M059J (cell line): Measurements from ENCODE around the gene ZNF778. TPM values are rescaled to one million over a fixed set of nuclear protein-coding genes. Genes with fewer than 3 reads are reported as not detected.

ENCODE experiments used
- DNase-seq: peaks from one replicate; pipeline ENCODE4 v3.0.0-alpha.2; 2012; ENCODE audit warnings: low read depth
- total RNA-seq: library from RNA; depleted of rRNA; stranded (reverse); fragments of >200 nt; shearing (Covaris generic); gene quantifications from 2 replicates; pipeline ENCODE4 v1.2.3, GENCODE V29; 2014; rRNA removed

Gene ZNF778
- 12.9 and 23.1 TPM in 2 replicates for total RNA-seq

DNA sequence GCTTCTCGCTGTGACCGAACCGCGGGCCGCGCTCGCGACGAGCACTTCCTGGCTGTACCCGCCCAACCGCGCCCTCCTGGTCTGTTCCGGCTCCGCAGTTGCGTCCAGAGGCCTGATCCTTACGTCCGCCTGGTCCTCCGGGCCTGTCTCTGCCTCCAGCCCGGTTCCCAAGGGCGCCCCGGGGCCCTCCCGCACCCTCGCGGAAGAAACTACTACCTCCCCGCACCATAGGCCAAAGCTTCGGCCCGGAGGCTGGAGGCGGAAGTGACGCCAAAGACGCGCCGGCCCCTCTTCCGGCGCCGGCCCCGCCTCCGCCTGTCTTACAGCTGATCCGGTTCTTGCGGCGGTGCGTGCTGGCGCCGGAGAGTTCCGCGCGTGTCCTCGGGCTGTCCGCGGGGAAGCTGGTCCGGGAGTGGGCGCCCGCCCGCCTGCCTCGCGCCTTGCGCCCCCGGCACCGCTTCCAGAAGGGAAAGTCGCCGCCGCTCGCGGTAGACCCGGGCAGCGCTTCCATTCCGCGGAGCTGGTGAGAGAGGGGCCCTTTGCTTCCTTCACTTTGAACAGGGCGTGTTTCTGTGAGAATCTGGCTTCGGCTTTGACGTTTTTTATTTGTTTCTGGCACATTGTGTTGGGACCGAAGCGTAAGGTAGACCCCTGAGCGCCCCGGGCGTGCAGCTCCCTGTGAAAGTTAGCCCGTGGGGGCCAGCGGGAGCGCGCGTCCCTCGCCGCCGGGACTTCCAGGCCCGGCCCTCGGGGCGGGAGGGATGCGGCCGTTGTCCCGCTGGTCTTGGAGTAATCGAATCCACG lies at the start of gene ZNF778:
Gene ZNF778, plus strand, starts transcription at position 316 of the 804 bp plus-strand sequence. CDS start 3,425 bp downstream, outside the sequence.
- DNase-seq = peak; percentile 78

DNA sequence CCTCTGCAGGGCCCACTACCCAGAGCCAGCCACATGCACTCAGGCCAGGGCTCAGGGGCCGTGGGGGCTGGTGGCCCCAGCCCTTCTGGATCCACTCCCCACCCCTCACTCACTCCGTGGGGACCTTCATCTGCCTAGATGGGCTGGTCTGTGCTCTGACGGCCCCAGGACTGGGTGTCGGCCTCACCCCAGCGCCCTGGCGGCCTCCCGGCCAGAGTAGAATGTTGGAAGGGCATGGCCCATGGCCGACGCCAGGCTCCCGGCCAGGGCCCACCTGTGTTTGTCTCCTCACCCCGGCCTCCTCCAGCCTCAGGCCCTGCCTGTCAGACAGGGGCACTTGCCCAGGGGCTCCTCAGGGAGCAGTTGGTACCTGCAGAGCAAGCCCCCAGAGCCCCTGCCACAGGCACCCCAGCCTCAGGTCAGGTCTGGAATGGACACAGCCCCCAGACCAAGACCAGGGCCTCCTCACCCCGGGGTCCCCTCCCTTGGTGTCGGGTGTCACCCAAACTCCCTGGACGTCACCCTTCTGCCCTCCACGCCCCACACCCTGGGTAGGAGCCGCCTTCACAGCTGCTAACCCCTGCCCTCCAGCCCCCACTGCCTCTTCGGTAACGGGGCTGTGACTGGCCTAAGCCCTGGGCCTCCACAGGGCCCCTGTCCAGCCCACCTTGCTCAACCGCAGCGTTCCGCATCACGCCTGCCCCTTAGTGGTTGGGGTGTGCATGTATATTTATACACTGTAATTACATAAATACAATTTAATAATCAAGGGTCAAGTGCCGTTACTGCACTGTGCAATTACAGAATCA lies 48.9 kb upstream of the ZNF778 start:
- no peak for DNase-seq

DNA sequence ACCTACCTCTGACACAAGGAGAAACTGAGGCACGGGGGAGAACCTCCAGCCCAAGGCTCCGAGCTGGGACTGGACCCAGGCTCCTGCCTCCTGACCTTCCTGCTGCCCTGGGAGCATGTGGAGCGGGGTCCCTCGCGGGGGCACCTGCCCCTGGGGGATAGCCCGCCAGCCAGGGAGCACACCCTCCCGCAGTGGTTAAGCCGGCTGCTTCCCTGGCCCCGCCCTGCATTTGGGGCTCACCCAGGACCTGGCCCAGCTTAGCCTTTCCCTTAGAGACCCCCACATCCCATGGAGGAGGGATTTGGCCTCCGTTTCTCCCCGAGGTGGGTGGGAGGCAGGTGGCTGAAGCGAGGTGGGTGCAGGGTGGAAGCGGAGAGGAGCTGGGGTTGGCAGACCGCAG lies 47.7 kb upstream of the ZNF778 start:
- no peak for DNase-seq

DNA sequence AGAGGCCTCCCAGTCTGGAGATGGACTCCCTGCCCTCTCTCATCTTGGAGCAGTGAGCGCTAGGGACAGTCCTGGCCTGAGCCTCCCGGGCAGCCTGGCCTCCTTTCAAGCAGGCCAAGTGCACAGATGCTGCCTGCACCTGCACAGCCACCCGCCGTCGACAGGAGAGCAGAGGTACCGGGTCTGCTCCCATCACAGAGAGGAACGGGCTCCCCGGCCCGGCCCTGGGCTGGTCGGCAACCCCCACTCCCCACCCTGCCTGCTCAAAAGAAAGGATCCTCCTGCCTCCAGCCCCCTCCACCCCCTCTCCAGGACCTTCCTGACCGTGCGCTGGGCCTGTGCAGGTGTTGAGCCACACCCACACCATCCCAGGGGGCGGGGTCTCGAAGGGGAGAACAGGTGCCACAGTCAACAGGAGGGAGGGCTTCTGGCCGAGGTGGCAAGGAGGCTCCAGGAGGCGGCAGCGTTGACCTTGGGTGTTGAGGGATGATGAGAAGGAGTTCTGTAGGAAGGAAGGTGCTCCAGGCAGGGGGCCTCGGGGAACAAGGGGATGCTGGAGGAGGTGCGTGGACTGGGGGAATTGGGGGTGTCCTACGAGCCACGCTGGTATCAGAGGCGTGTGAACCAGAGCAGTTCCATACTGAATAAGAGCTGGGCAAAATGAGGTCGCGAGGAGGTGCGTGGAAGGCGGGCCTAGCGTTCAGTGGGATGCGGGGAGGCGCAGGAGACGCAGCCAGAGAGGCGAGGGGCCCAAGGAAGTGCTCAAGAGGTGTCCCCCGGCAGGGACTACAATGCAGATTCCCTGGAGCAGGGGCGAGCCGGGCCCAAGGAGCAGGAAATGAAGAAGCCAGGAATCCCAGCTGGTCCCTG lies 46.9 kb upstream of the ZNF778 start:
- DNase-seq = peak; percentile 32

DNA sequence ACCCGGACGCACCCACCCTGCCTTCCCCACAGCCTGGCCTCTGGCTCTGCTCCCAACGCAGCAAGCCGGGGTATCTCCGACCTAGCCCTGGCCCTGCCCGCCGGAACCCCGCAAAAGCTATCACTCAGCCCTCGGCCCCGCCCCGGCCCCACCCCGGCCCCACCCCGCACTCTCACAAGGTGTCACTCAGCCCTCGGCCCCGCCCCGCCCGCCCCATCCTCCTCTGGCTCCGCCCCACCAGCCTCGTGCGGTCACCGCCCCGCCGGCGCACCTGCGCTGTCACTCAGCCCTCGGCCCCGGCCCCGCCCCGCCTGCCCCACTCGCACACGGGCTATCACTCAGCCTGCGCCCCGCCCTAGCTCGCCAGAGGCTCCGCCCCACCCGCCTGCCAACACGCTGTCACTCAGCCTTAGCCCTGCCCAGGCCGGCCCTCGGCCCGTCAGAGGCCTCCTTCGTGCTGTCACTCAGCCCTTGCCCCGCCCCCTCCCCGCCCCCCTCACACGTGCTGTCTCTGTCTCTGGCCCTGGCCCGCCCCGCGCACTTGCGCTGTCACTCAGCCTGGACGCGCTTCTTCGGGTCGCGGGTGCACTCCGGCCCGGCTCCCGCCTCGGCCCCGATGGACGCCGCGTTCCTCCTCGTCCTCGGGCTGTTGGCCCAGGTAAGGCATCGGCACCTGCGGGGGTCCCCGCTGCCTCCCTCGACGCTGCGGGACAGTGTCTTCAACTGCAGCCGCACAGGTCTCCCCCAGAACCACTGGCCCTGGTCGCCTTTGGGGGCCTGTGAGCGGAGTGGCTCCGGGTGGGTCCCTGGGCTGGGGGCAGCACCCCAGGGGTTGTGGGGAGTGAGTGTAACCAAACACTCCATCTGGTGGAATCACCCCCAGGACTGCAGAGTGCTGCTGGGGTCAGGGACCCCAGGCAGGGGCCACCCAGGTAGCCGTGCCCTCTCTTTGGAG lies 46.0 kb upstream of the ZNF778 start, which contains the start of gene CDH15:
Gene CDH15, plus strand, starts transcription at position 533 of the 955 bp plus-strand sequence. Its CDS starts 84 bp downstream, at position 617.
- peak; percentile 82 for DNase-seq

DNA sequence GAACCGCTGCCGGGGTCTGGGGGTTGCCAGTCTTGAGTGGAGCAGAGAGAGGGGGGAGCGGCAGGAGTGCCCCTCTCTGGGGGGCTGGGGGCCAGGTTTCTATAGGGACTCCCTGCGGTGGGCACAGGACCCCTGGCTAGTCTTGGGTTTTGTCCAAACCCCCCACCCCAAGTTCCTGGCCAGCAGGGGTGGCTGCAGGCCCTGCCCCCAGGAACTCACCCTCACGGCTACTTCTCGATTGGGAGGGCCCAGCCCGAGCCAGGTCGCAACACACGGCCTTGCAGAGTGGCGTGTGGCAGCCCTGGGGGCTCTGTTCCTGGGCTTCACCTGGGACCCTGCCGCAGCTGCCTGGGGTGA lies 45.4 kb upstream of the ZNF778 start:
- DNase-seq = no peak

DNA sequence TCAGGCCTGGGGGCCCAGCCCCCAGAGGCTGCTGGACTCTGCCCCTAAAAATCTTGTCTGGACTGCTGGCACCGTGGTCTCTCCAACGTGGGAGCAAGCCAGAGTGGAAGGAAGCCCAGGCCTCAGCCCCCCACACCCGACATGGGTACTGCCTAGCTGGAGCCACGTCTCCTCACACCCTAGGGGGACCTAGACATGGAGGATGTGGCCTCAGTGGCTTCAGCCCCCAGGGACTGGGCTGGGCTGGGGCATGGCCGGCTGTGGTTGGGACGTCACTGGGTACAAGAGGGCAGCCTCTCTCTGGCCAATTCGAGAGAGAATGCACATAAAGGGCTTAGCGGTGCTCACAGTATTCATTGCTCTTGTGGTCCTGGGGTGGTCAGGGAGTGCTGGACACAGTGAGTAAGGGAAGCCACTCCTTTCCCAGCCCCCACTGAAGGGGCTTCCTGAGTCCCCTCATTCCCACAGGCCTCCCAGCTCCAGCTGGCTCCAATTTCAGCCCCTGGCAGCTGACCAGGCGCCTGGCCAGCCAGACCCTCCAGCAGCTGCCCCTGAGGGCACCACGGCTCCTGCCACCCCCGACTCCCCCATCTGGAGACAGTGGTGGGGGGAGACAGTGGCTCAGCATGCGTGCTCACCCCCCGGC lies 44.9 kb upstream of the ZNF778 start:
- DNase-seq = peak; percentile 43

DNA sequence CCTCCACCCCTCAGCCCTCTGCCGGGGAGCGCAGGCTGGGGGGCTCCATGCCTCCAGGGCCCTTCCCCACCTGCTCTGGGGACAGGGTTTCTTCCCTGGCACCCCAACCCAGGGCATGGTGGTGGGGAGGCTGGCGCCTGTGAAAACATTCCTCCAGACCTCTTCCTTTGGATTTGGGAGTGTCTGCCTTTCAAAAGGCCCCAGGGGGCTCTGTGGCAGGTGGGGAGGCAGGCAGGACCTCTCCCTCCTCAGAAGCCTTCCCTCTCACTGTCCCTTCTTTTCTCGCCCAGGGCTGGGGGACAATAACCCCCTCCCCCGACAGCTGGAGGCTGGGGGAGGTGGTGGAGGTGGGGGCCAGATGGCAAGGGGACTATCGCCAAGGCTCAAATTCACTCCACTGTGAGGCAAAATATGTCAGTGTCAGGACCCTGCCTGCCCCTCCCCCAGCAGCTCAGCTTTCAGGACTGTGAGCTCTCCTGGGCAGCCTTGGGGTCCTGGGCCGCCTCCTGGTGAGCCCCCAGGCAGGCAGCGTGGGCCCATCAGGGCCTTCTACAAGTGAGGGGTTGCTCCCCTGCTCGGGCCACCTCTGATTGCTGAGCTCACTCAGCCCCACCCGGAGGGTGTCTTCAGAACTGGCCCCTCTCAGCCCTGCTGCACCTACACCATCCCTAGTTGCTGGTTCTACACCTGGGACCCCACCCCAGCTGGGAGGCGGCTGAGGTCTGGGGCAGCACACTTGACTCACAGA lies 44.2 kb upstream of the ZNF778 start:
- no peak for DNase-seq

DNA sequence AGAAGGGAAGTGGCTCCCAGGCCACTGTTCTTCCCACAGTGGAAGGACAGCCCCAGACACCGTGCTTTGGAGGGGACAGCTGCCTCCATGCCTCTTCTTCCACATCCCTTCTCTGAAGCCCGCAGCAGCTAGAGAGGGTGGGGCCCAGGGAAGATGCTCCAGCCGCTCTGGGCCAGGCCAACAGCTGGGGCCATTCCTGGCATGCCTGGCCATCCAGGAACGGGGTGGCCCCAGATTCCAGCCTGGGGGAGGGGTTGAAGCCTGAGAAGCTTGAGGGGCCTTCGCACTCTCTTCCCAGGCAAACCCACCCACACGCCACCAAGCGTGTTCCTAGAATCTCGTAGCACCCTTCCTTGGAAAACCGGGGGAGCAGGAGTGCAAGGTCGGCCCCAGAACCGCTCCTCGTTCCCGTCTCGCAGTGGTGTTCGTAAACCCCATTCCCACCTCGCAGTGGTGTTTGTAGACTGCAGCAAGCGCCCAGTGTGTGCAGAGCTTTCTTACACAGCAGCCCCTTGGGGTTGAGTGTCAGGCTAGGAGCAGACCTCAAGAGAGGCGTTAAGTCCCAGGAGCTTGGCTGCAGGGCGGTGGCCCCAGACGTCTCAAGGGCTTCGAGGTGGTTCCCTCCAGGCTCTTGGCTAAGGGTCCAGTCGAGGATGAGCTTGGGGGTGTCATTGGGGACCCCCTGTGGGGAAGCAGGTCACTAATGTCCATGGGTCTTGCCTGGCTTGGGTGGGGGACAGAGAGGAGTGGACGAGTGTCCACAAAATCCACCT lies 43.3 kb upstream of the ZNF778 start:
- DNase-seq = no peak

DNA sequence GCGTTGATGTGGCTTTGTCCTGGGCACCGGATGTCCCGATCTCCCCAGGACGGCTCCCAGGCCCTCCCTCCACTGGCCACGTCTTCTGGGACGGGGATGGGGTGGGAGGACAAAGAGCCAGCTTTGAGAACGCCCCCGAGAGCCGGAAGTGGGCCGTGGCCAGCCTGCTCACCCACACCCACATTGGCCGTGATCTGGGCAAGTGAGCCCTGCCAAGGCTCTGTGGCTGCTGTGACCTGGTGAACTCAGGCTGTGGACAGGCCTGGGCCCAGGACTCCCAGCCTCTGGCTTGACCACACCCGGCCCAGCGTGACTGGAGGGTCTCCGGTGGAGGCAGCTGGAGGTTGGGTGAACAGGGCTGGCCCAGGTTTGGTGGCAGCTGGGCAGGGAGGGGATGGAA lies 42.6 kb upstream of the ZNF778 start:
- DNase-seq = peak; percentile 64

DNA sequence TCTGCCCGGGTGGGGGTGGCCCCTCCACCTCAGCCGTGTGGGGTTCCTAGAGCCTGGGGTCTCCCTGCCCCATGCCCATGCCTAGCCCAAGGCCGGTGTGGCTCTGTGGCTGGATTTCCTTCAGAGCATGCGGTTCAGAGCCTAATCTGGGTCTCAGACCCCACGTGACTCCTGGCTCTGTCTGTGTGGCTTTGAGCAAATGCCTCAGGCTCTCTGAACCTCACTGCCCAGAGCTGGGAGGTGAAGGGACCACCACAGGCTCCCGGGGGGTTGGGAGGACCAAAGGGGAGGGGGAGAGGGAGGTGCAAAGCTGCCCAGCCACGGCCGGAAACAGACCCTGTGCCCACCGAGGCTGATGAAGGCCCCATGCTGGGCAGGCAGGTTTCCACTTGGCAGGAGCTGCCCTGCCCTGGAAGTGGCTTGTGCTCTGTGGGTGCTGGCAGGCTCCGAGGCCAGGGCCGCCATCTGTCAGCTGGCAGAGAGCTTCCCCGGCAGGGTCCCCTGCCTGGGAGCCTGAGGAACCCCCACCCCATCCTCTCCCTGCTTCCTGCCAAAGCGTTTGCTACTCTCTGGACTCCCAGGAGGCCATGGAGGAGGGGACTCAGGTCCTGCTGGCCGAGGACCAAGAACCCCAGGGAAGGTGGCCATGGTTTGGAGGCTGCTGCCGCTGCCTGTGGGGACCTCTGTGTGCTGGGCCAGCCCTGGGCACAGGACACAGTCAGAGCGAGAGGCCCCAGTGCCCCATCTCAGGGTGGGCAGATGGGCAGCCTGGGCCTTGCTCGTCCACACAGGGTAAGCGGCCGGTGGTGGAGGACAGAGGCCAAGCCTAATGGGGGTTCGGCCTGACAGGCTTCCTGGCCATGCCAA lies 42.0 kb upstream of the ZNF778 start:
- DNase-seq = peak; percentile 34

DNA sequence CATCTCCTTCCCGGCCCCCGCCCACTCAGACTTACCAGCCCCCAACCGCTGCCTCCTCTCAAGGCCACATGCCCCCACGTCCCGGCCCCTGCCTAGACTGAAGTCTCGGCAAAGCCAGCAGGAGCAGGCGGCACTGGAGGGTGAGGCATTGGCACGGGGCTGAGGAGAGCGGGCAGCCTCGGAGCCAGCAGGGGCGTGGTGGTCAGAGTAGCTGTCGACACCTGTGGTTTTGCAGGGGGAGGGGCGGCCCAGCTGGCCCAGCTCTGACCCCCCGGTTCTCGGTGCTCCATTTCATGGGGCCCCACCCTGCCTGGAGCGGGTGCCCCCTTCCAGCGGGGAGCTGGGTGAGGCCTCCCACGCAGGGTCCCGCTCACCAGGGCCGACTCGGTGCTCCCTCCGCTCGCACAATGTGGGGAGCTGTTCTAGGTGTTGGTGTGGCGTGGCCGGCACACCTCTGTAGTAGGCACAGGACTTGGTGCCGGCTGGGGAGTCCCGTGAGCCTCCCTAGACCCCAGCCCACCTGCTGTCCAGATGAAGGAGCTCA lies 41.3 kb upstream of the ZNF778 start:
- DNase-seq = no peak

DNA sequence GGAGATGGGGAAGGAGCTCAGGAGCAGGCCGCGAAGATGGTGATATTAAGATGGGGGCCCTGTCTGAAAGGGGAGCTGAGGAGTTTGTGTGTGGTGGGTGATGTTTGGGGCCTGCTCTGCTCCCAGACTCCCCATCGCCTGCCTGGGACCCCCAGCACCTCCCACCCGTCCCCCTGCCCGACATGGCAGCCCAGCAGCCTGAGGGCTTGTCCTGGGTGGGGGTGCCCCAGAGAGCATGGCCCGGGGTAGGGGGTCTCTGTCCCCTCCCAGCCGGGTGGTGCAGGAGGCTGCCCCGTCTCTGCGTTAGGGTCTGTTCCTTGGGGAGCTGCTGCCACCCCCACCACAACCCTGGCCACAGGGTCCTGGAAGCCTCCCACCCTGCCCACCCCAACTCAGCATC lies 40.8 kb upstream of the ZNF778 start:
- DNase-seq = no peak

DNA sequence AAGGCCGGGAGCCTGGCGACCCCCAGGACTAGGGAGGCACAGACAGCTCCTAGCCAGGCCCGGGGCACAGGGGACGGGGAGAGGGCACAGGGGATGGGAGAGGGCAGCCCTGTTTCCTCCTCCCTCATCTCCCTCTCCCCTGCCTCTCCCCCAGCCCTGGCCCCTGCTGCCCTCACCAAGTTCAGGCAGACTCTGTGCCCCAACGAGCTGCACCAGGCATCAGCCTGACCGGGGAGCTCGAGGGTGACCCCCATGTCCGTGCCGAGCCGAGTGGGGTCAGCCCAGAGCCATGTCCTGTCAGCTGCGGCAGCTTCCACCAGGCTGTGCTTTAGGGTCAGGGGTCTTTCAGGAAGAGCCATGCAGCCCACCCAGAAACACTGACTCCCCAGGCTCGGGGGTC lies 40.0 kb upstream of the ZNF778 start:
- no peak for DNase-seq

DNA sequence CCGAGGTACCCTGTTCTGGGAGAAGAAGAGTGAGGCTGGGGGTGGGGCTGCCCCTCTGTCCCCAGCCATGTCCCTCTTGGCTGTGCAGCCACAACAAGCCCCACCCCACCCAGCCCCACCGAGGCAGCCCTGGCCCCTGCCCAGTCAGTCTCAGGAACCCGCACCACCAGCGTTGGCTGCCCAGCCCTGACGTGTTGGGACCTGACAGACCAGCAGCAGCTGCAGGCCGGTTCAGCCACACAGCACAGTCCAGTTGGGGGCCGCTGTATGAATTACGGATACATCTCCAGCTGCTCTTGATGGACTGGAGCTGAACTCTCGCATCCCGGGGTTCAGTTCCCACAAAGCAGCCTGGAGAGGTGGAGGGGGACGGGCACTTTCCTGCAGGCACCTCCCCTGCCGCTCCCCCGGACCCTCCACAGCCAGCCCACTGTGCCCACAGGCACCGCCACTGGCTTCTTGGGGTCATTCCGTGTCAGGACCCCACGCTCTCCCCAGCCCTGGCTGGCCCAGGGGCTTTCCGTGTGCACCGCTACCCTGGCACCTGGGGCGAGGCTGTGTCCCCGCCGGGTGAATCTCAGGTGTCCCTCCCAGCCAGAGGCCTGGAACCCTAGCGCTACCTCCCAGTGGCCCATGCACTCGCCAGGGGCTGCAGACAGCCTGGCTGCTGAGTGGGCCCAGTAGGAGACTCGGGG lies 38.9 kb upstream of the ZNF778 start:
- no peak for DNase-seq

DNA sequence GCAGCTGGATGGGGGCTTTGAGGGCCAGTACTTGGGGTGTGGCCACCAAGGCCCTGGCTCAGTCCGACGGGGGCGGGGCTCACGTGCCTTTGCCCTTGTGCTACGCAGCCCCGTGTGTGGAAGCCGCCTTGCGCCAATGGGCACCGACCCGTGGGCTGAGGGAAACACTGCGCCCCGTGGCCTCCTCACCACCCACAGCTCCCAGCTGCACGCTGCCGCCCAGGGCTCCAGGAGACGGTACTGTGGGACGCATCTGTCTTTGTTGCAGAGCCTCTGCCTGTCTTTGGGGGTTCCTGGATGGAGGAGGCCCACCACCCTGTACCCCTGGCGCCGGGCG lies 38.4 kb upstream of the ZNF778 start:
- no peak for DNase-seq
